GM18858 (cell line): ENCODE results near the gene CES2.
"Not testable (repeated sequence)": the region's sequence is repeated elsewhere in the genome, so short reads cannot be mapped to it uniquely, and the experiment has no call there.

Source experiments
- ATAC-seq: cut with Tn5 transposase; IDR thresholded peaks from one replicate; pipeline ENCODE4 v1.9.1; 2021; ENCODE audit not compliant: unreplicated experiment

The CES2 gene

GRCh38 chr16:66976746-66977145, 41.4 kb downstream of the CES2 start:
- ATAC-seq: no peak

- ATAC-seq: no peak
Observed at GRCh38 chr16:66977341-66978113, 42.2 kb downstream of the CES2 start.

GRCh38 chr16:66979011-66979717, 43.8 kb downstream of the CES2 start:
- no peak for ATAC-seq

GRCh38 chr16:66983033-66983432, 47.7 kb downstream of the CES2 start:
- no peak for ATAC-seq

- no peak for ATAC-seq
Observed at GRCh38 chr16:66984892-66985311, 49.6 kb downstream of the CES2 start.

GRCh38 chr16:66986559-66986958, 51.2 kb downstream of the CES2 start:
- ATAC-seq: no peak

- no peak for ATAC-seq
Observed at GRCh38 chr16:66988197-66988788, 53.0 kb downstream of the CES2 start, which contains the start of gene CES4A. Gene CES4A (plus strand): TSS chr16:66988589. CDS start chr16:66988773, 184 bp downstream.

GRCh38 chr16:66991545-66992077, 56.3 kb downstream of the CES2 start:
- no peak for ATAC-seq

- not testable (repeated sequence) for ATAC-seq
Observed at GRCh38 chr16:66993558-66993957, 58.2 kb downstream of the CES2 start.
